ENCODE measurements around the gene RFNG.

GRCh38 chr17:82013341-82013740, 38.3 kb downstream of the RFNG start:
- no peak for TF ChIP-seq POLR2A (IDR thresholded peaks at IDR 0.05; ENCODE audit: extremely low read depth, insufficient read length)
- no peak for TF ChIP-seq CTCF (IDR thresholded peaks at IDR 0.05; ENCODE audit: low read depth, low read length)

Data from NB4 (cell line).